Esophagus muscularis mucosa (tissue), 3 donors: ENCODE results near the gene GFPT1.

Experiments used
- CTCF ChIP-seq, 3 experiments: fragments of 200-600 bp in 2 of 3; fragments of 450-650 bp in 1 of 3; sonication (generic) in 2 of 3; IDR thresholded peaks; one replicate each; pipeline ENCODE4 v1.5.1; 2017 to 2019; ENCODE audit warnings: antibody characterized with exemption in 3 of 3, mild to moderate bottlenecking in 2 of 3, moderate library complexity in 1 of 3
- POLR2A ChIP-seq: fragments of 450-650 bp; IDR thresholded peaks from one replicate; pipeline ENCODE4 v1.6.1; 2017; ENCODE audit warnings: antibody characterized with exemption, moderate library complexity, mild to moderate bottlenecking, low read depth
- POLR2AphosphoS5 ChIP-seq, 2 donors: sonication (generic); formaldehyde crosslinking; IDR thresholded peaks; one replicate each; pipeline ENCODE4 v1.6.1; 2017; ENCODE audit warnings: antibody characterized with exemption in 2 of 2

- TF ChIP-seq POLR2A (no peak), CTCF (IDR thresholded peaks at IDR 0.05) (no peak), POLR2AphosphoS5 (IDR thresholded peaks at IDR 0.05) (no peak)
Observed at GRCh38 chr2:69411120-69411519, 24.1 kb upstream of the GFPT1 start.
